AG09309 (cell line): ENCODE measurements around the gene TRIM63.

ENCODE experiments used
- DNase-seq: peaks from one replicate; pipeline ENCODE4 v3.0.0-alpha.2; 2010; ENCODE audit warnings: low read depth
- H3K4me3 ChIP-seq: 2 replicates; pipeline ENCODE4 v1.5.1; 2011; ENCODE audit warnings: mild to moderate bottlenecking, low read depth, low read length, moderate library complexity; ENCODE audit not compliant: control insufficient read depth
- TF ChIP-seq, protein P1 (sequence below): IDR thresholded peaks from 2 replicates; pipeline ENCODE4 v1.5.1; 2011; ENCODE audit warnings: mild to moderate bottlenecking, low read depth, low read length, inconsistent platforms; ENCODE audit not compliant: insufficient read depth, control insufficient read depth; ENCODE audit errors: missing control alignments

TRIM63 gene

DNA sequence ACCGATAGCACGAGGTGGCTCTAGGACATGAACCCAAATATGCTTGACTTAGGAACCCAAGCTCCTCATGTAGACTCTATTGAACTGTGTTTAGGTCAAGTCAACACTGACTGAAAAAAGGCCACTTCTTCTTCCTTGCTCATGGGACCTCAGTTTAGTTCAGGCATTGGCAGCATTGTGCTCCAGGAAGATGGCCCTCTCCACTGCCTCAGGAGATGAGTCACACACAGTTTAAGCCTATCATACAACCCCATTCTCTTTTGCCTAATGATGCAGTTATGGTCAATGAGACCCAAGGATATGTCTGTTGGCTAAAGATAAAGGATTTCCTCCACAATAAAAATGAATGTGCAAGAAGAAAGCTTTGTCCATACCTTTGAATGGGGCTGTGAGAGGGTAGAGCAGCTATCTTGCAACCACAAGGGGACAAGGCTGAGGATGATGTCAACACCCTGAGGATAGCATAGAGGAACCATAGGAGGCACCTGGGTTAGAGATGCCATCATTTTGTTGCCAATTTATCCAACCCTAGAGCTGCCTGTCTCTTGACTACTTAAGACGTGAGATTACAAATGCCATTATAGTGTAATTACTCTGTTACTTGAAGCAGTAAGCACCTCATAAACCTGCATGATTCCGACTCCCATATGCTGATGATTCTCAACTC is 3.0 kb upstream of the TRIM63 start:
- TF ChIP-seq, protein P1, sequence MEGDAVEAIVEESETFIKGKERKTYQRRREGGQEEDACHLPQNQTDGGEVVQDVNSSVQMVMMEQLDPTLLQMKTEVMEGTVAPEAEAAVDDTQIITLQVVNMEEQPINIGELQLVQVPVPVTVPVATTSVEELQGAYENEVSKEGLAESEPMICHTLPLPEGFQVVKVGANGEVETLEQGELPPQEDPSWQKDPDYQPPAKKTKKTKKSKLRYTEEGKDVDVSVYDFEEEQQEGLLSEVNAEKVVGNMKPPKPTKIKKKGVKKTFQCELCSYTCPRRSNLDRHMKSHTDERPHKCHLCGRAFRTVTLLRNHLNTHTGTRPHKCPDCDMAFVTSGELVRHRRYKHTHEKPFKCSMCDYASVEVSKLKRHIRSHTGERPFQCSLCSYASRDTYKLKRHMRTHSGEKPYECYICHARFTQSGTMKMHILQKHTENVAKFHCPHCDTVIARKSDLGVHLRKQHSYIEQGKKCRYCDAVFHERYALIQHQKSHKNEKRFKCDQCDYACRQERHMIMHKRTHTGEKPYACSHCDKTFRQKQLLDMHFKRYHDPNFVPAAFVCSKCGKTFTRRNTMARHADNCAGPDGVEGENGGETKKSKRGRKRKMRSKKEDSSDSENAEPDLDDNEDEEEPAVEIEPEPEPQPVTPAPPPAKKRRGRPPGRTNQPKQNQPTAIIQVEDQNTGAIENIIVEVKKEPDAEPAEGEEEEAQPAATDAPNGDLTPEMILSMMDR = no peak
- H3K4me3 ChIP-seq = no peak overlapping the region
- no peak for DNase-seq

DNA sequence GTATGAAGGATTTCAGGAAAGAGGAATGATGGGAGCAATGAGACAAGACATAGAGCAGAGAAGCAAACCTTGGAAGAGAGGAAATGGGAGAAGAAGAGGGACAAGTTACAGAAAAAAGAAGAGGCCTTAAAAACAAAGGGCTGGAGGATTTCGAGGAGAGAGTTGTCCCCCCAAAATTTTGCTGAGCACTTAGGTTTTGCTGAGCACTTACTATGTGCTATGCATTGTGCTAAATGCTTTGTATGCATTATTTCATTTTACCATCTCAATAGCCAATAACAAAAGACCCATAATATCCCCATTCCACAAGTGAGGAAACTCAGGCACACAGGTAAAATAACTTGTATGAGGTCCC is 2.5 kb upstream of the TRIM63 start:
- no peak for DNase-seq
- TF ChIP-seq, protein P1 = no peak
- no peak overlapping the region for H3K4me3 ChIP-seq

DNA sequence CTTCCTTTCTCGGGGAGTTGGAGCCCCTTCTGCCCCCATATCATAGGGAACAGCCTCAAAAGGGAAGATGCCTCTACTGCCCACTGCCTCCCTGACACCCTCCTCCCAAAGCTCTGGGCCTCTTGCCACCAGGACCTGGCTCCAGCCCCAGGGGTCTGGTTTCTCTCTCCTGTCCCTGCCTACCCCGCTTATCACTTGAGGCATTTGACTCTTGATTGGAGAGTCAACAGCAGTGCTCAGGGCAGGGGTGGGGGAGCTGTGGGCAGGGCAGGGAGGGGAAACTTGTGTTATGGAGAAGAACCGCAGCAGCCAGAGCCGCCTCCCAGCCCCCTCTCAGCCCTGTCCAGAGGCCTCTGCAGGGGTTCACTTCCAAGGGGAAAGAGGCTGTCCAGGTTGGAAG is 573 bp downstream of the TRIM63 start:
- DNase-seq = no peak
- TF ChIP-seq, protein P1 = no peak
- no peak overlapping the region for H3K4me3 ChIP-seq

DNA sequence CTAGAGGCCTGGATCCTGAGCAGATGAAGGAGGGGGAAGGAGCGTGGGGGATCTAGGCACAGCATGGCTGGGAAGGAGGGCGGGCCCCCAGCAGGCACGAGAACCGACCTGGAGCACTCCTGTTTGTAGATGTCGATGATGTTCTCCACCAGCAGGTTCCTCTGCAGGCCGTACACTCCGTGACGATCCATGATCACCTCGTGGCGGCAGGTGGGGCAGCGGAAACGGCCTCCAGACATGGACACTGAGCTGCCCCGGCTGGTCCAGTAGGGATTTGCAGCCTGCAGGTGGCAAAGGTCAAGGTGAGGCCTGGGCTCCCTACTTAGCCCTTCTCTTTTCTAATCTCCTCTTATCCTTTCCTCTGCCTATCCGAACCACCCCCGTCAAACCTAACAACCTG is 1.3 kb downstream of the TRIM63 start:
- H3K4me3 ChIP-seq = no peak overlapping the region
- TF ChIP-seq, protein P1 = no peak
- no peak for DNase-seq

DNA sequence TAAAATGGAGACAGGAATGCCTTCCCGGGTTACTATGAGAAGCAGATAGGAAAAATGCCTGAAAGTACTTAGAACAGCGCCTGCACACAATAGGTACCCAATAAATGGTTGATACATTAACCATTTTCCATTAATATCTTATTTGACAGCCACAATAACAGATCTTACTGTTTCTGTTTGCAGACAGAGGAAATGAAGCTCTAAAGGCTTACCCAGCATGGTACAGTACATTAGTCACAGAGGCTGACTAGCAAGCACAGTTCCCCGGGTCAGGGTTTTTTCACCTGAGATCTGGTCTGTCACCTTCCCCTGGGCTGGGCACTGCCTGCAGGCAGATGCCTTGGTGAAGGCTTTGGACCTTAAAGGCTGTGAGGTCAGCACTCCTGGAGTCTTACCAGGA is 2.9 kb downstream of the TRIM63 start:
- no peak overlapping the region for H3K4me3 ChIP-seq
- TF ChIP-seq, protein P1 = no peak
- DNase-seq = no peak

DNA sequence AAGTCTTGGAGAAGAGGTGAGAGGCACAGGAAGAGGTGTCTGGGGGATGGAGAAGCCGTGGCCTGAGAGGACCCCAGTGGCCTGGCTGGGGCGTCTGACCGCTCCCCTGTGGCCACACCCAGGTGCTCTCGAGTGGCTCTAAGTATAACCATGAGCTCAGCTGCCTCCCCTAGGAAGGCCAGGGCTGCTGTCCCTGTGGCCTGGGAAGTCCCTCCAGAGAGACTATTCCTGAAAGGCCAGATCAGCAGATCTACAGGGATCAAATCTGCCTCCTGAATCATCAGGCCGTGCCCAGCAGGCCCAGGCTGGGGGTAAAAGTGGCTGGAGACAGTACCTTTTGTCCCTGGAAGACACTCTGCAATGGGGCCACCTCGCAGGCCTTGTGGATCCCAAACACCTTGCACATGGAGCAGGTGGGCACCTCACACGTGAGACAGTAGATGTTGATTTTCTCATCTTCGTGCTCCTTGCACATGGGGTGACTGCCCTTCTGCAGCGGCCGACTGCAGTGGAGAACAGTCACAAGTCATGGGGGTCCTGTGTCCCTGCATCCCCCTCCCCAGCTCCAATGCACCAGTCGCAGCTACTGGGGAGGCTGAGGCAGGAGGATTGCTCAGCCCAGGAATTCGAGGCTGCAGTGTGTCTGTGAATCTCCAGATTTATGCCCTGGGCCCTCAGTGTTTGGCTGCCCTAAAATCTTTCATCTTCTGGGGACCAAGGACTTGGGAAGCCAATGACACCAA is 6.4 kb downstream of the TRIM63 start:
- TF ChIP-seq, protein P1 = no peak
- no peak overlapping the region for H3K4me3 ChIP-seq
- no peak for DNase-seq

DNA sequence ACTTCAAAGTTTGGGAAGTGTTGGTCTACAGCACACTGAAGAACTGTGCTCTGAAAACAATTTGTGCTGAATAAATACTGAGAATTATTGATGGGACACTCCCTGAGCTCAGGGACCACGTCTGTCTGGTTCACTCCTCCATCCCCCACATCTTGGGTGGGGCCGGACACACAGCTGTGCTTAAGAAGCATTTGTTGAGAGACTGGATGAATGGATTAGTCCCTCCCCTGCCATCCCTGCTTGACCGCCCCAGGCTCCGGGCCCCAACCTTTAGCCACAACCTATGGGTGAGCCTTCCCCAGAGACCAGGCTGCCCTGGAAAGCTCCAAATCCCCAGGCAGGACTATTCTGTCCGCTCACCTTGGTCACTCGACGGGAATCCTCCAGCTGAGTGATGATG is 7.5 kb downstream of the TRIM63 start:
- H3K4me3 ChIP-seq = no peak overlapping the region
- no peak for DNase-seq
- TF ChIP-seq, protein P1 = no peak
